GM19023 (cell line): ENCODE measurements around the gene SUV39H2.
"Not testable (repeated sequence)": the region's sequence is repeated elsewhere in the genome, so short reads cannot be mapped to it uniquely, and the experiment has no call there.

Experiments
- ATAC-seq: cut with Tn5 transposase; IDR thresholded peaks from one replicate; pipeline ENCODE4 v1.9.1; 2021; ENCODE audit warnings: mild to moderate bottlenecking, moderate library complexity; ENCODE audit not compliant: unreplicated experiment

Gene SUV39H2, protein sequence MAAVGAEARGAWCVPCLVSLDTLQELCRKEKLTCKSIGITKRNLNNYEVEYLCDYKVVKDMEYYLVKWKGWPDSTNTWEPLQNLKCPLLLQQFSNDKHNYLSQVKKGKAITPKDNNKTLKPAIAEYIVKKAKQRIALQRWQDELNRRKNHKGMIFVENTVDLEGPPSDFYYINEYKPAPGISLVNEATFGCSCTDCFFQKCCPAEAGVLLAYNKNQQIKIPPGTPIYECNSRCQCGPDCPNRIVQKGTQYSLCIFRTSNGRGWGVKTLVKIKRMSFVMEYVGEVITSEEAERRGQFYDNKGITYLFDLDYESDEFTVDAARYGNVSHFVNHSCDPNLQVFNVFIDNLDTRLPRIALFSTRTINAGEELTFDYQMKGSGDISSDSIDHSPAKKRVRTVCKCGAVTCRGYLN

DNA sequence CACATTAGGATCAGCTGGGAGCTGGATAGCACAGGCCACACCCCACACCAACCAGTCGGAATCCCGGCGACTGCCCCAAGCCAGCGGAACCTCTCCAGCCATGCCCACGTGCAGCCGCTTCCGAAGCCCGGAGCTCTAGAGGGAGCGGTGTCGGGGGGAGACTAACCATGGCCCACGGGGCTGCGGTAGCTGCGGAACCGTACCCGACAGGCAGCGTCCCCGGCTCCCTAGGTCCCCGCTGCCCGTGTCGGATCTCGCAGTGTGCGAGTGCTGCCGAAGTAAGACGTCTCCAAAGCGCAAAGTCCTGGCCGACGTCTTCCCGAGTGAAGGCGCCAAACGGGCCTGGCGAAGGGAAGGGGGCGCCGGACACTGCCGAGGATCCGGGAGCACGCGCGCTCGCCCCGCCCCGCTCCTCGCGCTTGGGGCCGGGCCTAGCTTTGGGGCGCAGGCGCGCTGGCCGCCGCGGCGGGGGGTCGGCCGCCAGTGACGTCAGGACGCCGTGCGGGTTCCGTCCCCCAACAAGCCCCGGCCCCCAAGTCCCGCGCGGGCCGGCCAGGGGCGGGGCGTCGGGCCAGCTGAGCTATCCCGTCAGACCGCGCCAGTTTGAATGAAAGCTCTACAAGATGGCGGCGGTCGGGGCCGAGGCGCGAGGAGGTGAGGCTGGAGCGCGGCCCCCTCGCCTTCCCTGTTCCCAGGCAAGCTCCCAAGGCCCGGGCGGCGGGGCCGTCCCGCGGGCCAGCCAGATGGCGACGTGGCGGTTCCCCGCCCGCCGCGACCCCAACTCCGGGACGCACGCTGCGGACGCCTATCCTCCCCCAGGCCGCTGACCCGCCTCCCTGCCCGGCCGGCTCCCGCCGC is at the start of gene SUV39H2:
Gene SUV39H2 (plus strand): TSS at position 601 of the 858 bp plus-strand sequence. CDS start 23 bp downstream, at position 624.
- peak; percentile 89 for ATAC-seq

DNA sequence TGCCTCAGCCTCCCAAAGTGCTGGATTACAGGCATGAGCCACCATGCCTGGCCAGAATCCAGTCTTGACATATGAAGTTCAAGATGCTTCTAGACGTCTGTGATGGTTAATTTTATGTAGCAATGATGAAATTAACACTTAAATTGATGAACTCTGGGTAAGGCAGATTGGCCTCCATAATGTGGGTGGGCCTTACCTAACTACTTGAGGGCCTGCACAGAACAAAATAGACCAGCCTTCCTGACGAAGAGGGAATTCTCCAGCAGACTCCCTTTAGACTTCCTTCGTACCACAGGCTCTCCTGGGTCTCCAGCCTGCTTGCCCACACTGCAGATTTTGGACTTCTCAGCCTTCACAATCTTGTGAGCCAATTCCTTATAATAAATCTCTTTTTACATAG is 45.6 kb upstream of the SUV39H2 start:
- ATAC-seq = no peak

DNA sequence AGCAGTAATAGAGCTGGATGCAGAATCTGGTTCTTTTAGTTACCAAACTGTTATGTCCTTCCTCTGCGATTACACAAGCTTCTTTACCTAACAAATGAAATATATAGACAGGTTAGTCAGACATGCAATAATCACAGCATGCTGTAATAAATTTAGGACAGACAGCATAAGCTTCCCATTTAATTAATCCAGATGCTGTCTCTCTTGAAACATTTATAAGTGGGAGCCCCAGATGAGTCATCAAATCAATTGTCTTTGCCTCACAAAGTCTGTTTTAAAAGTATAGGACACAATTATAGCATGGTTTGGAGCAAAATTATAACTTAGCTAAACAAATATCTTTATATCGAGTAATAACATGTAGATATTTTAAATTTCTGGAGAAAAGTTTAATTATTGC is 42.5 kb upstream of the SUV39H2 start:
- no peak for ATAC-seq

DNA sequence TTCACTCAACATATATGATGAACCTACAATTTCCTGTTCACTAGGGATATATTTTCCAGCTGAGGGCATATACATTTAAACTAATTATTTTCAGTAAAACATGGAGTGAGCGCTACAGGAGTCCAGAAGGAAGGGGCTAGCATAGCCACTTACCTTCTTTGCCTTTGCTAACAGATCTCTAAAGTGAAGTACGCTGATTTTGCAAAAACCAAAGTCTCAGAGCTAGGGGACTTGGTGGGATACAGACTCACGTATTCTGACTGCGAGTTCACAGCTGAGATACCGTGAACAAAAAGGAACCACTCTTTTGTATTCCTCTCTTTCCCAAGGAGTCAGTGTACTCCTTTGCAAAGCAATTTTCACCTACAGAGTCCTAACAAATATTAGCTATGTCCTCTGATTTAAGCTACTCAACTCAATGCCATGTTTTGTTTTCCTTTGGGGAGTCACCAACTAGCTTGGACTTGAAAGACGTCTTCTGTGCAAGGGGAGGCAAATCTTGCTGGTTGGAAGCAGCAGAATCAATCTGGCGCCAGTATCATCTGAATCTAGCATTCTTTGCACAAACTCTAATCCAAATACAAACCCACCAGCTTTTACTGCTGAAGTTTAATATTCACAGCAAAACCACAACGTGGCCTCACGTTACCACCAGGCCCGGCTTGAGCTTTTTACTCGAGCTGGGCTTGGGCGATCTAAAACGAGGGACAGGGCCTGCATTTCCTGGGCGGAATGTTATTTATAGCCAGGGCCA is 41.5 kb upstream of the SUV39H2 start:
- no peak for ATAC-seq

DNA sequence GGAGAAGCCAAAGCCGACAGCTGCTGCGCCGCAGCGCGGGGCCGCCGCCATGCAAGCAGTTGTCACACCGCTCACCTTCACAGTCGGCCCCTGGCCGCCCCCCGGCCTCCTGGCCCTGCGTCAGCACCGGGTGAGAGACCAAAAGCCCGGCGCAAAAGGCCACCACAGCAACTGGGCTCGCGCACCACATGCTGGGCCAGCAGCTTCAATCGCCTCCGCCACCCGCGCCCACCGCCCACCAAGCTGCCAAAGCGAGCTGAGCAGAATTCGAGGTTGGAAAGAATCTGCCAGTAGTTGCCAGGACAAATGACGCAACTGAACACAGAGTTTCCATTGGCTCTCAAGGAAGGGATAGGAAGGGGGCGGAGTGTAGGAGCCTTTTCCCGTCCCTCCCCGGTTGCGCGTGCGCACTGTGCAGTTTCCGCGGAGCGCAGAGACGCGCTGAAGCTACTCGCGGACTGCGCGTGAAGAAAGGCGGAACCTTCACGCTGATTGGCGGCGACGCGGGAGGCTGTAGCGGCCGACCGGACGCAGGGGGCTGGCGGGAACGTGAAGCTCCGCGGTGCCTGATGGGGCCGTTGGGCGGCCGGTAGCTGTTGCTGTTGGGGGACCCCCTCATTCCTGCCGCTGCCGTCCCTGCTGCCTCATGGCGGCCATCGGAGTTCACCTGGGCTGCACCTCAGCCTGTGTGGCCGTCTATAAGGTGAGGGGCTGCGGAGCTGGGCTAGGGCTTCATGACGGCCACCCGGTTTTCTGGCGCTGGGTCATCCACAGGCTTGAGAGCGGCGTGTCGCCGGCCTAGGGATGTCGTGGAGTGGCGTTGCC is 40.7 kb upstream of the SUV39H2 start, which contains the start of the genes CDNF, HSPA14 and MSANTD7:
Gene CDNF (minus strand): TSS at position 281 of the 825 bp plus-strand sequence. CDS start 91 bp downstream, at position 190.
Gene HSPA14 (plus strand): TSS at position 550 of the 825 bp plus-strand sequence. CDS start 97 bp downstream, at position 647.
Gene MSANTD7 (plus strand): TSS at position 550 of the 825 bp plus-strand sequence. CDS start 3,979 bp downstream, outside the sequence.
- ATAC-seq = peak; percentile 90

DNA sequence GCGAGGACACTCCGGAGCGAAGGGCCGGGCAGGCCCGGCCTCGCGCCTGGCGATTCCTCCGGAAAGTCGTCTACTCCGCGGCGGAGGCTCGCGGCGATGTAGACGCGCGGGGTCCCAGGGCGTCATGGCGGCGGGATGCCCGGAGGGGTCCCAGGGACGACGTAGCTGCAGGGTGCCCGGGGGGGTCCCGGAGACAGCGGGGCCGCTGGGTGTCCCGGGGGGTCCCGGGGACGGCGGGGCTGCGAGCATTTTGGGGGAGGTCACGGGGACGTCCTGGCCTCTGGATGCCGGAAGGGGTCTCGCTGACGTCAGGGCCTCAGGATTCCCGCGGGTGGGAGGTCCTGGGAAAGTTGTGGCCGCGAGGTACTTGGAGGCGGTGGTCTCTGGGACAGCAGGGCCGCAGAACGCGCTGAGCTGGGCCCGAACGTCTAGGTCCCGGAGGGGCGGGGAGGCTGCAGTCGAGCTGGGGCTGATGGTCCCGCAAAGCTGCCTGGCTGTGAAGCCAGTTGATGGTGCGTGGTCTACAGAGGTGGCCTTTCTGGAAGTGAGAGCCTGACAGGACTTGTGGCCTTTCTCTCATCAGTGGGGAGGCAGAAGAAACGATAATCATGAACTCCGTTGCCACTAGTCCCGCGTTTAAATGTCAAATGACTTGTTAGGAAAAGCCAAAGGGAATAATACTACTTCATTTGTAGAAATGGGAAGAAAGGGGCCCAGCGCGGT is 39.9 kb upstream of the SUV39H2 start:
- peak; percentile 4 for ATAC-seq

DNA sequence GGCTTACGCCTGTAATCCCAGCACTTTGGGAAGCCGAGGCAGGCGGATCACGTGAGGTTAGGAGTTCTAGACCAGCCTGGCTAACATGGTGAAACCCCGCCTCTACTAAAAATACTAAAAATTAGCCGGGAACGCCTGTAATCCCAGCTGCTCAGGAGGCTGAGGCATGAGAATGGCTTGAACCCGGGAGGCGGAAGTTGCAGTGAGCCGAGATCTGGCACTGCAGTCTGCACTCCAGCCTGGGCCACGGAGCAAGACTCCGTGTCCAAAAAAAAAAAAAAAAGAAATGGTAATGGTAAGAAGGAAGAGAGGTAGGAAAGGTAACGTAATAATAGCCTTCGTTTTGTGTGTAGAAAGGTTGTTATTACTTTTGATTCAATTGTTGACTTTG is 39.4 kb upstream of the SUV39H2 start:
- ATAC-seq = no peak

DNA sequence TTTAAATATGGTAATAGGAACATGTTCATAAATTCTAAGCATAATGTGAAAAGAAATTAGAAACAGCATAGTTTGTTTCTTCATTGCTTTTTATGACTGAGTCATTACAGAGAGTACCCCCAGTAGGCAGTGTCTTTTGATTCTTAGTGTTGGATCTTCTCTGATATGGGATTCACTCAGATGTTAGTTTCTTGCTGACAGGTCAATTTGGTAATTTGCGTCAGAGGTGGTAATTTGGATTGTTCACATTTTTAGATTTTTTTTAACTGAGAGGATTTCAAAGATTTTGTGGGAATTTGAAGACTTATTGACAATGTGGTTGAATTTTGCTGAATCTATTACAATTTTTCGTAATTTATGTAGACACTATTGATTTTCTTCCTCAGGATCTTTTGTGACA is 38.5 kb upstream of the SUV39H2 start:
- ATAC-seq = no peak

DNA sequence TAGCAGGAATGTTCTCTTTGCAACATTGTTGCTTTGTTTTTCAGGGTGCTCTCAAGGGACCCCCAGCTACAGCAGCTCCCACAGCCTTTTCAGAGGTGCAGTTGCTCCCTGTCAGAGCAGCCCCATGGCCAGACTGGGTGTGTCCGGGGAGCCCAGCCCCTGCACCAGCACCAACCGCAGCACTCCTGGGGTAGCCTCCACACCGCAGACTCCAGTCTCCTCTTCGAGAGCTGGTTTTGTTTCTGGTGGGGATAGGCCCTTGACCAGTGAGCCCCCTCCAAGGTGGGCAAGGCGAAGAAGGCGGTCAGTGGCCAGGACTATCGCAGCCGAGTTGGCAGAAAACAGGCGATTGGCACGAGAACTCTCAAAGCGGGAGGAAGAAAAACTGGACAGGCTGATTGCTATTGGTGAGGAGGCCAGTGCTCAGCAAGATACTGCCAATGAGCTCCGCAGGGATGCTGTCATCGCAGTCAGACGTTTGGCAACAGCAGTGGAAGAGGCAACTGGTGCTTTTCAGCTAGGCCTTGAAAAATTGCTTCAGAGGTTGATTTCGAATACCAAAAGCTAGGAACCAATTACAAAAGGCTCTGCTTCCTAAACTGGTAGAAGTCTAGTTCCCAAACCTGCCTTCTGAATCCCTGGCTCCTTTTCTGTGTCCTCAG is 35.2 kb upstream of the SUV39H2 start:
- ATAC-seq = no peak

DNA sequence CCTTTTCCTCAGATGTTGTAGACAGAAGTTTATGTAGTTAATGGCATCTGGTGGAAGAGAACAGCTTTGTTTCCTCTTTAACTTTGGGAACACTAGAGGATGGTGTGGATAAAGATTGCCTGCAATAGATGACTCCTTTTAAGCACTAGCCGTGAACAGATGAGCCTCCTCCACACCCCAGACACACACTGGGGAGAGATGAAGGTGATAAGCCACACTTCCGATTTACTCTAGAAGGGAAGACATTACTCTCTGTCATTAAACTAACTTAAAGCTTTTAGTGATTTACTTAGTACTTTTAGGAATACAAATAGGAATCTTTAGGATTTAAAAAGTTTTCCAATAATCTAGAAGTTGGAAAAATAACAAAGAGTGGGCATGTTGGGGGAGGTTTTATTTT is 33.7 kb upstream of the SUV39H2 start:
- ATAC-seq = no peak

DNA sequence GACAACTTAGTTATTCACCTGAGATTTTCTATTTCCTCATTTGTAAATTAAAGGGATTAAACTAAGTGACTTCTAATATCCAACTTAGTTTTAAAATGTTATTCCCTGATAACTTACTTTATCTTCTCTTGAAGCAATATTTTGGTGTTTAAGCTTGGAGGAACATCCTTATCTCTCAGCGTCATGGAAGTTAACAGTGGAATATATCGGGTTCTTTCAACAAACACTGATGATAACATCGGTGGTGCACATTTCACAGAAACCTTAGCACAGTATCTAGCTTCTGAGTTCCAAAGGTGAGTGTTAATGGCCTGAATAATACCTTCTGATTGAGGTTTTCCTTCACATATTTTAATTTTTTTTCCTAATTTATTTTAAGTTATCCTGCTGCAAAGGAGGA is 26.4 kb upstream of the SUV39H2 start:
- ATAC-seq = no peak

DNA sequence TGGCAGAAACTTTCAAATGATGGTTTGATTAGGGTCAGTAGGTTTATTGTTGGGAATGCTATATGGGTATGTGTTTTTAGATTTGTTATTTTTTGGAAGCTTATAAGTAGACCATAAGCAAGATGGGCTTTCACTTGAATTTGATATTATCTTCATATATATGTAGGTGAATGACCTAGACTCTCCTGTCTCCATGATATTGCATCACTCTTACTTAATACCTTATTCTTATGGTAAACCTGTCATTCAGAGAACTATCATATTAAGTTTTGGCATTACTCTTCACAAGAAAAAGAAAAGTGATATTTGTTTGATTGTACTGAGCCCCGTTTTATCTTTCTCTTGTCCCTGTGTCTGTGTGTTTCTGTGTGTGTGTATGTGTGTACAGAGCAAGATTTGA is 23.2 kb upstream of the SUV39H2 start:
- ATAC-seq = no peak

DNA sequence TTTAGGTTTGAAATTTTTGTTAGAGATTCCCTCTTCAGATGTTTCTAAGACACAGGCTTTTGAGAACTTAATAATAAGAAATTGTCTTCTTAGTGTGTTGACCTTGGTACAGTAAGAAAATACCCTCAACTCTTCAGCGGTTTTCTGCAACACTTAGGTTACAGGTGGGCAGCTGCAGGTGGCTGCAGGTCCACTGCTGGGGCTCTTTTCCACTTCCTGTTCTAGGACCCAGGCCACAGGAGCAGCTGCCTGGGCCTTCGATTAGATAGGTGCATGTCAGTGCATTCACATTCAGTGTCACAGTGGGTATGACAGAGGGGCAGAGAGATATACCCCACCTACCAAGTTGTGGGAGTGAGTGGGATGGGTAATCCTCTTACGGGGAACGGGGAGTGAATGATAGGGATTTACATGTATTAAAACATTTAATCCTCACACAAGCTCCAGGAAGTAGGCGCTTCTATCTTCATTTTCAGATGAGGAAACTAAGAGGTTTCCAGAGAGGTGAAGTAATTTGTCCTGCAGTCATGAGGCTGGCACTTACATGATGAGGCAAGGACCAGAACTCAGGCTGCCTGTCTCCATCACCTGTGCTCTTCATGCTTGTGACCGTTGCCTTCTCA is 20.2 kb upstream of the SUV39H2 start:
- no peak for ATAC-seq

DNA sequence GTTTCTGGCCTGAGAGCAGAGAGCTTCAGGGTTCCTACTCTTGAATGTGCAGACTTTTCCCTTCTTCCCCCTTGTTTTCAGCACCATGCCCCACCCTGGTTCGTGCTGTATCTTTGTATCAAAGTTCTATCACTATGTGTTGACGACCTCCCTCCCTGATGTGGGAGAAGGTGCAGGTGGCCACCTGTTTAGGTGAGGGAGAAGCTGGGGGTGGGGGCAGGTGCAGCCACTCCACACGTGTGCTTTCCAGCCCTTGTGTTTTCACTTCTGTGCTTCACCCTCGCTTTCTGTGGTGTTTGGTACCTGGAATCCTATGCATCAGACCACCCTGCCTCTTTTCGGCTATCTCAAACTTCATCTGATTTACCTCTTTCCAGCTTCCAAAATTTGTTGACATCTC is 19.6 kb upstream of the SUV39H2 start:
- ATAC-seq = no peak

DNA sequence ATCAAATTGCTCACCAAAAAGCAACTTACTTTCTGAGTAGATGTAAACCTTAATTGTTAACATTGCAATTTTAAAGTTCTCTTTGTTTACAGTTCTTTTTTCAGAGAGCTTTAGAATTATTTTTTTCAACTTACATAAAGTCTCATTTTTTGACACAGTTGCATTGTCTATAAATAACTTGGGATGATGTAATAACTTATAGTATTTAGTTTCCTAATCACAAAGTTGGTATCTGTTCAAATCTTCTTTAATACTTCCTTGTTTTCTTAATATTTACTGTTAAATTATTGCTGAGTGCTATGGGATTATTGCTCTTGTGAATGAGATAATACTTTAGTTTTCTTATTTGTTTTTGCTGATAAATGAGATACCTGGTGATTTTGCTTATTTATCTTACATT is 18.9 kb upstream of the SUV39H2 start:
- no peak for ATAC-seq

DNA sequence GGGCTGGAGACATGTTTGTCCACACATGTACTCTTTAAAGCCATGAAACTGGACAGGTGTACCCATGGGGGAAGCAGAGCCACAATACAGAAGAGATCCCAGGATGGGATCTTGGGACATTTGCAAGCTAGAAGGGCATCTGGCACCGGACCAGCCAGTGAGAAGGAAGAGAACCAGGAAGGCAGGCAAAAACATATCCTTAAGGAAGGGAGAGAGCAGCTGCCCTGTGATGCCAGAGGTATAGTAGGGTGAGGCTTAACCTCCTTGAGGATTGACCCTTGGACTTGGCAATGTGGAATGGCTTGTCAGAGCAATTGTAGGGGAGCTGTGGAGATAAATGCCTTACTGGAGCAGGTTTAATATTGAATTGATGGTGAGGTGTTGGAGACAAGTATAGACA is 17.9 kb upstream of the SUV39H2 start:
- no peak for ATAC-seq

DNA sequence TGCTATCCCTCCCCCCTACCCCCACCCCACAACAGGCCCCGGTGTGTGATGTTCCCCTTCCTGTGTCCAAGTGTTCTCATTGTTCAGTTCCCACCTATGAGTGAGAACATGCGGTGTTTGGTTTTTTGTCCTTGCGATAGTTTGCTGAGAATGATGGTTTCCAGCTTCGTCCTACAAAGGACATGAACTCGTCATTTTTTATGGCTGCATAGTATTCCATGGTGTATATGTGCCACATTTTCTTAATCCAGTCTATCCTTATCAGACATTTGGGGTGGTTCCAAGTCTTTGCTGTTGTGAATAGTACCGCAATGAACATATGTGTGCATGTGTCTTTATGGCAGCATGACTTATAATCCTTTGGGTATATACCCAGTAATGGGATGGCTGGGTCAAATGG is 14.2 kb upstream of the SUV39H2 start:
- ATAC-seq = not testable (repeated sequence)

DNA sequence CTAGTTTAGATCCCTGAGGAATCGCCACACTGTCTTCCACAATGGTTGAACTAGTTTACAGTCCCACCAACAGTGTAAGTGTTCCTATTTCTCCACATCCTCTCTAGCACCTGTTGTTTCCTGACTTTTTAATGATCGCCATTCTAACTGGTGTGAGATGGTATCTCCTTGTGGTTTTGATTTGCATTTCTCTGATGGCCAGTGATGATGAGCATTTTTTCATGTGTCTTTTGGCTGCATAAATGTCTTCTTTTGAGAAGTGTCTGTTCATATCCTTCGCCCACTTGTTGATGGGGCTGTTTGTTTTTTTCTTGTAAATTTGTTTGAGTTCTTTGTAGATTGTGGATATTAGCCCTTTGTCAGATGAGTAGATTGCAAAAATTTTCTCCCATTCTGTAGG is 13.8 kb upstream of the SUV39H2 start:
- ATAC-seq = not testable (repeated sequence)
